Right kidney (tissue), 1 donor: ENCODE measurements around the gene CAPN8.

ENCODE experiments used
- DNase-seq: peaks from one replicate; pipeline ENCODE4 v3.0.0-alpha.2; 2016

The CAPN8 gene

GRCh38 chr1:223702735-223703667 is 37.5 kb upstream of the CAPN8 start:
- DNase-seq = no peak

- DNase-seq = no peak
These were observed 35.6 kb upstream of the CAPN8 start for GRCh38 chr1:223700942-223701637.

- DNase-seq = no peak
These were observed 35.0 kb upstream of the CAPN8 start for GRCh38 chr1:223700388-223700918.

GRCh38 chr1:223695941-223696340 is 30.4 kb upstream of the CAPN8 start:
- no peak for DNase-seq

GRCh38 chr1:223695014-223695548 is 29.6 kb upstream of the CAPN8 start:
- no peak for DNase-seq

- DNase-seq = no peak
These were observed 25.6 kb upstream of the CAPN8 start for GRCh38 chr1:223691121-223691520.

- no peak for DNase-seq
These were observed 18.9 kb upstream of the CAPN8 start for GRCh38 chr1:223684488-223684792.

- DNase-seq = peak; percentile 40
These were observed 18.3 kb upstream of the CAPN8 start for GRCh38 chr1:223683586-223684487.

- DNase-seq = no peak
These were observed 17.0 kb upstream of the CAPN8 start for GRCh38 chr1:223682502-223682901.

- no peak for DNase-seq
These were observed 14.7 kb upstream of the CAPN8 start for GRCh38 chr1:223680188-223680587.

- DNase-seq = no peak
These were observed 13.3 kb upstream of the CAPN8 start for GRCh38 chr1:223678841-223679240.

GRCh38 chr1:223674119-223674890 is 8.8 kb upstream of the CAPN8 start:
- no peak for DNase-seq

- peak; percentile 18 for DNase-seq
These were observed 5.1 kb upstream of the CAPN8 start for GRCh38 chr1:223670458-223671159.

GRCh38 chr1:223669003-223669795 is 3.7 kb upstream of the CAPN8 start:
- no peak for DNase-seq

GRCh38 chr1:223667484-223668182 is 2.1 kb upstream of the CAPN8 start:
- DNase-seq = no peak

GRCh38 chr1:223664106-223664505 is 1.4 kb downstream of the CAPN8 start:
- no peak for DNase-seq

GRCh38 chr1:223662943-223663342 is 2.6 kb downstream of the CAPN8 start:
- DNase-seq = no peak

GRCh38 chr1:223659711-223660110 is 5.8 kb downstream of the CAPN8 start:
- no peak for DNase-seq

GRCh38 chr1:223657978-223658377 is 7.5 kb downstream of the CAPN8 start:
- no peak for DNase-seq
